ENCODE data around the gene RPLP1.

GRCh38 chr15:69439623-69440022 is 13.0 kb upstream of the RPLP1 start:
- TF ChIP-seq EZH2 (IDR thresholded peaks at IDR 0.05; ENCODE audit: low read depth, low read length, severe bottlenecking): no peak
- TF ChIP-seq, protein P1, sequence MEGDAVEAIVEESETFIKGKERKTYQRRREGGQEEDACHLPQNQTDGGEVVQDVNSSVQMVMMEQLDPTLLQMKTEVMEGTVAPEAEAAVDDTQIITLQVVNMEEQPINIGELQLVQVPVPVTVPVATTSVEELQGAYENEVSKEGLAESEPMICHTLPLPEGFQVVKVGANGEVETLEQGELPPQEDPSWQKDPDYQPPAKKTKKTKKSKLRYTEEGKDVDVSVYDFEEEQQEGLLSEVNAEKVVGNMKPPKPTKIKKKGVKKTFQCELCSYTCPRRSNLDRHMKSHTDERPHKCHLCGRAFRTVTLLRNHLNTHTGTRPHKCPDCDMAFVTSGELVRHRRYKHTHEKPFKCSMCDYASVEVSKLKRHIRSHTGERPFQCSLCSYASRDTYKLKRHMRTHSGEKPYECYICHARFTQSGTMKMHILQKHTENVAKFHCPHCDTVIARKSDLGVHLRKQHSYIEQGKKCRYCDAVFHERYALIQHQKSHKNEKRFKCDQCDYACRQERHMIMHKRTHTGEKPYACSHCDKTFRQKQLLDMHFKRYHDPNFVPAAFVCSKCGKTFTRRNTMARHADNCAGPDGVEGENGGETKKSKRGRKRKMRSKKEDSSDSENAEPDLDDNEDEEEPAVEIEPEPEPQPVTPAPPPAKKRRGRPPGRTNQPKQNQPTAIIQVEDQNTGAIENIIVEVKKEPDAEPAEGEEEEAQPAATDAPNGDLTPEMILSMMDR (IDR thresholded peaks at IDR 0.05; ENCODE audit: control extremely low read depth in 1 of 3, insufficient read depth in 1 of 3, low read depth in 1 of 3, low read length in 3 of 3): no peak
- no peak for TF ChIP-seq POLR2A (IDR thresholded peaks at IDR 0.05; ENCODE audit: control extremely low read depth in 1 of 2, low read depth in 2 of 2, low read length in 2 of 2)
- TF ChIP-seq POLR2AphosphoS5 (IDR thresholded peaks at IDR 0.05; ENCODE audit: low read depth, low read length): no peak
- no peak for TF ChIP-seq CHD1 (IDR thresholded peaks at IDR 0.05; ENCODE audit: low read depth, low read length)
- TF ChIP-seq RAD21 (IDR thresholded peaks at IDR 0.05 in 1 of 2, conservative IDR thresholded peaks at IDR 0.05 in 1 of 2; ENCODE audit: low read depth in 2 of 2, low read length in 2 of 2): no peak
- TF ChIP-seq PHF8 (conservative IDR thresholded peaks at IDR 0.05; ENCODE audit: low read depth, low read length): no peak
- no peak for TF ChIP-seq EP300 (IDR thresholded peaks at IDR 0.05; ENCODE audit: borderline replicate concordance in 1 of 2, low read depth in 2 of 2, low read length in 2 of 2)
- no peak for TF ChIP-seq JUND (IDR thresholded peaks at IDR 0.05; ENCODE audit: low read length)
- no peak for TF ChIP-seq SP1 (IDR thresholded peaks at IDR 0.05; ENCODE audit: low read depth, low read length)
- TF ChIP-seq KDM1A (IDR thresholded peaks at IDR 0.05; ENCODE audit: borderline replicate concordance, low read length): no peak
- no peak for TF ChIP-seq ZNF274 (IDR thresholded peaks at IDR 0.05; ENCODE audit: borderline replicate concordance, extremely low read depth, low read length)
- no peak for TF ChIP-seq FOSL1 (IDR thresholded peaks at IDR 0.05; ENCODE audit: insufficient read depth, low read depth, low read length)
- TF ChIP-seq BRCA1 (IDR thresholded peaks at IDR 0.05; ENCODE audit: low read depth, low read length): no peak

All from H1 (cell line).